Measurements from ENCODE around the gene ARL6IP4.

GRCh38 chr12:123029550-123029949 lies 49.1 kb downstream of the ARL6IP4 start:
- TF ChIP-seq CTCF (conservative IDR thresholded peaks at IDR 0.05; ENCODE audit: low read length) = no peak
- TF ChIP-seq EZH2phosphoT487 (IDR thresholded peaks at IDR 0.05; ENCODE audit: borderline replicate concordance, low read depth, low read length) = no peak

All from OCI-LY7 (cell line).